Measurements from ENCODE around the gene ZMIZ1. TPM values are rescaled to one million over a fixed set of nuclear protein-coding genes. Genes with fewer than 3 reads are reported as not detected.

The ZMIZ1 gene
- total RNA-seq, 1 donor from 2014 or later: 46.2 TPM

- no peaks in the 10 kb centered on the region for H3K9me3 Mint-ChIP-seq (ENCODE audit: low read depth)
- H3K27ac Mint-ChIP-seq (ENCODE audit: unreplicated experiment): peak overlapping the region; percentile 22
- H3K36me3 Mint-ChIP-seq (ENCODE audit: low read depth): peaks cover 1% of the 10 kb centered on the region
- no peak for DNase-seq (ENCODE audit: low spot score)
- no peaks in the 10 kb centered on the region for H3K27me3 Mint-ChIP-seq (ENCODE audit: low read depth)
- no peak overlapping the region for H3K4me3 Mint-ChIP-seq (ENCODE audit: unreplicated experiment)
- peaks cover 64% of the 10 kb centered on the region for H3K4me1 Mint-ChIP-seq (ENCODE audit: low read depth)
- TF ChIP-seq CTCF (IDR thresholded peaks at IDR 0.05): no peak
These were observed 58.6 kb downstream of the ZMIZ1 start for GRCh38 chr10:79127151-79127961.

- no peak overlapping the region for H3K27ac Mint-ChIP-seq (ENCODE audit: unreplicated experiment)
- DNase-seq (ENCODE audit: low spot score): no peak
These were observed 59.6 kb downstream of the ZMIZ1 start for GRCh38 chr10:79128241-79128922.

GRCh38 chr10:79128923-79129305, 60.1 kb downstream of the ZMIZ1 start:
- peak overlapping the region; percentile 69 for H3K27ac Mint-ChIP-seq (ENCODE audit: unreplicated experiment)
- DNase-seq (ENCODE audit: low spot score): no peak
- no peaks in the 10 kb centered on the region for H3K27me3 Mint-ChIP-seq (ENCODE audit: low read depth)
- no peak overlapping the region for H3K4me3 Mint-ChIP-seq (ENCODE audit: unreplicated experiment)
- peaks cover 70% of the 10 kb centered on the region for H3K4me1 Mint-ChIP-seq (ENCODE audit: low read depth)
- TF ChIP-seq CTCF (IDR thresholded peaks at IDR 0.05): no peak
- H3K9me3 Mint-ChIP-seq (ENCODE audit: low read depth): no peaks in the 10 kb centered on the region
- H3K36me3 Mint-ChIP-seq (ENCODE audit: low read depth): peaks cover 1% of the 10 kb centered on the region

More at GRCh38 chr10:79128241-79128922, 59.6 kb downstream of the ZMIZ1 start:
- peaks cover 70% of the 10 kb centered on the region for H3K4me1 Mint-ChIP-seq (ENCODE audit: low read depth)
- peaks cover 1% of the 10 kb centered on the region for H3K36me3 Mint-ChIP-seq (ENCODE audit: low read depth)
- no peak overlapping the region for H3K4me3 Mint-ChIP-seq (ENCODE audit: unreplicated experiment)
- TF ChIP-seq CTCF (IDR thresholded peaks at IDR 0.05): no peak
- no peaks in the 10 kb centered on the region for H3K27me3 Mint-ChIP-seq (ENCODE audit: low read depth)
- no peaks in the 10 kb centered on the region for H3K9me3 Mint-ChIP-seq (ENCODE audit: low read depth)

- peaks cover 70% of the 10 kb centered on the region for H3K4me1 Mint-ChIP-seq (ENCODE audit: low read depth)
- H3K36me3 Mint-ChIP-seq (ENCODE audit: low read depth): peaks cover 1% of the 10 kb centered on the region
- H3K9me3 Mint-ChIP-seq (ENCODE audit: low read depth): no peaks in the 10 kb centered on the region
- H3K27ac Mint-ChIP-seq (ENCODE audit: unreplicated experiment): peak overlapping the region; percentile 69
- H3K4me3 Mint-ChIP-seq (ENCODE audit: unreplicated experiment): no peak overlapping the region
- no peaks in the 10 kb centered on the region for H3K27me3 Mint-ChIP-seq (ENCODE audit: low read depth)
- TF ChIP-seq CTCF (IDR thresholded peaks at IDR 0.05): peak; percentile 45
- DNase-seq (ENCODE audit: low spot score): no peak
These were observed 60.7 kb downstream of the ZMIZ1 start for GRCh38 chr10:79129361-79129997.

- Mint-ChIP-seq H3K9me3 (ENCODE audit: low read depth) (no peaks in the 10 kb centered on the region), H3K4me3 (ENCODE audit: unreplicated experiment) (no peak overlapping the region), H3K27me3 (ENCODE audit: low read depth) (no peaks in the 10 kb centered on the region), H3K36me3 (ENCODE audit: low read depth) (no peaks in the 10 kb centered on the region), H3K27ac (ENCODE audit: unreplicated experiment) (peak overlapping the region; percentile 74), H3K4me1 (ENCODE audit: low read depth) (peaks cover 69% of the 10 kb centered on the region)
- no peak for DNase-seq (ENCODE audit: low spot score)
- TF ChIP-seq CTCF (IDR thresholded peaks at IDR 0.05): no peak
These were observed 61.5 kb downstream of the ZMIZ1 start for GRCh38 chr10:79130255-79130654.
